ENCODE measurements around the gene TACC3.
A peak's percentile ranks its signal among the peaks of the same experiment; 100 is the strongest.

Gene TACC3

GRCh38 chr4:1703867-1704266 is 17.5 kb upstream of the TACC3 start:
- no peak for DNase-seq

- no peak for DNase-seq
Measured at GRCh38 chr4:1705732-1706131, 15.6 kb upstream of the TACC3 start.

GRCh38 chr4:1706358-1706757 is 15.0 kb upstream of the TACC3 start:
- DNase-seq: no peak

- DNase-seq: no peak
Measured at GRCh38 chr4:1708581-1708980, 12.7 kb upstream of the TACC3 start.

GRCh38 chr4:1711055-1711570 is 10.2 kb upstream of the TACC3 start:
- DNase-seq: no peak

- DNase-seq: peak; percentile 54
Measured at GRCh38 chr4:1711571-1712215, 9.6 kb upstream of the TACC3 start.

GRCh38 chr4:1712216-1713002 is 8.9 kb upstream of the TACC3 start, which contains the start of gene SLBP:
TSS of gene SLBP (minus strand) at chr4:1712319. CDS start at chr4:1712188, 131 bp downstream.
- peak; percentile 90 for DNase-seq

- no peak for DNase-seq
Measured at GRCh38 chr4:1713003-1713851, 8.1 kb upstream of the TACC3 start.

GRCh38 chr4:1714303-1715001 is 6.9 kb upstream of the TACC3 start:
- no peak for DNase-seq

GRCh38 chr4:1715002-1715758 is 6.1 kb upstream of the TACC3 start:
- no peak for DNase-seq

- DNase-seq: no peak
Measured at GRCh38 chr4:1716065-1716945, 5.0 kb upstream of the TACC3 start.

GRCh38 chr4:1717129-1718094 is 3.9 kb upstream of the TACC3 start:
- DNase-seq: no peak

- no peak for DNase-seq
Measured at GRCh38 chr4:1718095-1718850, 3.0 kb upstream of the TACC3 start.

GRCh38 chr4:1720163-1720983 is 948 bp upstream of the TACC3 start:
- DNase-seq: peak; percentile 42

- DNase-seq: no peak
Measured at GRCh38 chr4:1721666-1722550, 587 bp downstream of the TACC3 start.

GRCh38 chr4:1722551-1723118 is 1.3 kb downstream of the TACC3 start:
- DNase-seq: no peak
